HG03571 (cell line): Measurements from ENCODE around the gene SCAF11.
"Not testable (repeated sequence)": the region's sequence is repeated elsewhere in the genome, so short reads cannot be mapped to it uniquely, and the experiment has no call there.

Source experiments
- ATAC-seq: cut with Tn5 transposase; IDR thresholded peaks from one replicate; pipeline ENCODE4 v1.9.1; 2021; ENCODE audit not compliant: unreplicated experiment

The SCAF11 gene, protein sequence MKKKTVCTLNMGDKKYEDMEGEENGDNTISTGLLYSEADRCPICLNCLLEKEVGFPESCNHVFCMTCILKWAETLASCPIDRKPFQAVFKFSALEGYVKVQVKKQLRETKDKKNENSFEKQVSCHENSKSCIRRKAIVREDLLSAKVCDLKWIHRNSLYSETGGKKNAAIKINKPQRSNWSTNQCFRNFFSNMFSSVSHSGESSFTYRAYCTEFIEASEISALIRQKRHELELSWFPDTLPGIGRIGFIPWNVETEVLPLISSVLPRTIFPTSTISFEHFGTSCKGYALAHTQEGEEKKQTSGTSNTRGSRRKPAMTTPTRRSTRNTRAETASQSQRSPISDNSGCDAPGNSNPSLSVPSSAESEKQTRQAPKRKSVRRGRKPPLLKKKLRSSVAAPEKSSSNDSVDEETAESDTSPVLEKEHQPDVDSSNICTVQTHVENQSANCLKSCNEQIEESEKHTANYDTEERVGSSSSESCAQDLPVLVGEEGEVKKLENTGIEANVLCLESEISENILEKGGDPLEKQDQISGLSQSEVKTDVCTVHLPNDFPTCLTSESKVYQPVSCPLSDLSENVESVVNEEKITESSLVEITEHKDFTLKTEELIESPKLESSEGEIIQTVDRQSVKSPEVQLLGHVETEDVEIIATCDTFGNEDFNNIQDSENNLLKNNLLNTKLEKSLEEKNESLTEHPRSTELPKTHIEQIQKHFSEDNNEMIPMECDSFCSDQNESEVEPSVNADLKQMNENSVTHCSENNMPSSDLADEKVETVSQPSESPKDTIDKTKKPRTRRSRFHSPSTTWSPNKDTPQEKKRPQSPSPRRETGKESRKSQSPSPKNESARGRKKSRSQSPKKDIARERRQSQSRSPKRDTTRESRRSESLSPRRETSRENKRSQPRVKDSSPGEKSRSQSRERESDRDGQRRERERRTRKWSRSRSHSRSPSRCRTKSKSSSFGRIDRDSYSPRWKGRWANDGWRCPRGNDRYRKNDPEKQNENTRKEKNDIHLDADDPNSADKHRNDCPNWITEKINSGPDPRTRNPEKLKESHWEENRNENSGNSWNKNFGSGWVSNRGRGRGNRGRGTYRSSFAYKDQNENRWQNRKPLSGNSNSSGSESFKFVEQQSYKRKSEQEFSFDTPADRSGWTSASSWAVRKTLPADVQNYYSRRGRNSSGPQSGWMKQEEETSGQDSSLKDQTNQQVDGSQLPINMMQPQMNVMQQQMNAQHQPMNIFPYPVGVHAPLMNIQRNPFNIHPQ (N-terminal part only)

DNA sequence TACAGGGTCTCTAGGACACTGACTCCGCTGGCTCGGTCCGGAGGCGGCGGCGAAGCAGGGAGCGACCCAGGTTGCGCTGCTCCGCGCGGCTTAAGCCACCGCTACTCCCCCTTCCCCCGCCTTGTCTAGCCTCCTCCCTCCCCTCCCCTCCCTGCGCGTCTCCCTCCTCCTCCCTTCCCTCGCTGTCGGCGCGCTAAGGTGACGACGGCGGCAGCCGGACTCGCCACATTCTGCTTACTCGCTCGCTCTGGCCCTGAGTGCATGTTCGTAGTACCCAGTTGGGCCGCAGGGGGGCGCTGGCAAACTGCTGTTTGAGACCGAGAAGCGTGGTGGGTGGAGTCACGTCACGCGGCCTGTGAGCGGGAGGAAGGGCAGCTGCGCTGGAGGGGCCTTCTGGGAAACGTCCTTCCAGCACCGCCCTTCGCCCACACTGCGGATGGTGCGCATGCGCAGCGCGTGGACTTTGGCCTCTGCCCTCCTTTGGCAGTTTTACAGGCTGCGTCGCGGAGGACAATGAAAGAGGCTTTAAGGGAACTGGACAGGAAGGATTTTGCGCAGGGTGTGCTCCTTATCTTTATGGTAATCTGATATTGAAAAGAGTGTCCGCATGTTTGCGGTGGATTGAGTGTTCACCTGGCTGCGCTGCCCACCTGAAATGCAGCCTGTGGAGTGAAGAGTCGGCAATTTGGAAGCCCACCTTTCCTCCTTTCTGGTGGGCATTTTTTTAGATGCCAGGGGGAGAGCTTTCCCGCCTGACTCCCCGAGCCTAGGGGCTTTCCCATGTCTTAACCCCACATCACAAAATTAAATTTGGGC lies at the start of gene SCAF11:
Gene SCAF11 (minus strand): TSS at position 107 of the 816 bp plus-strand sequence. CDS start 26,407 bp downstream, outside the sequence.
- ATAC-seq: peak; percentile 69

DNA sequence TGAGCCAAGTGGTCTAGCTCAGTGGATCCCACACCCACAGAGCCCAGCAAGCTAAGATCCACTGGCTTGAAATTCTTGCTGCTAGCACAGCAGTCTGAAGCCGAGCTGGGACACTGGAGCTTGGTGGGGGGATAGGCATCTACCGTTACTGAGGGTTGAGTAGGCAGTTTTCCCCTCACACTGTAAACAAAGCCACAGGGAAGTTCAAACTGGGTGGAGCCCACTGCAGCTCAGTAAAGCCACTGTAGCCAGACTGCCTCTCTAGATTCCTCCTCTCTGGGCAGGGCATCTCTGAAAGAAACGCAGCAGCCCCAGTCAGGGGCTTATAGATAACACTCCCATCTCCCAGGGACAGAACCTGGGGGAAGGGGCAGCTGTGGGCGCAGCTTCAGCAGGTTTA lies 46.7 kb upstream of the SCAF11 start:
- not testable (repeated sequence) for ATAC-seq

DNA sequence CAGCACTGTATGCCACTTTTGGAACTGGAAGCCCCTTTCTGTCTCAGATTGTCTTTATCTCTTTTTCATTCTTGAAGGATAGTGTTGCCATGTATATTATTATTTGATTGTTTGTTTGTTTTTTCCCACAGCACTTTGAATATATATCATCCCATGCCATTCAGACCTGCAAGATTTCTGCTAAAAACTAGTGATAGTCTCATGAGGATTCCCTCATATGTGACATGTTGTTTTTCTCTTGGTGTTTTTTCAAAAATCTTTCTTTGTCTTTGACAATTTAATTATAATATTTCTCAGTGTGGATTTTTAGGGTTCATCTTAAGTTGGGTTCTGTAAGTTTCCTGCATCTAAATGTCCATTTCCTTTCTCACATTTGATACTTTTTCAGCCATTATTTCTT lies 36.8 kb upstream of the SCAF11 start:
- no peak for ATAC-seq

DNA sequence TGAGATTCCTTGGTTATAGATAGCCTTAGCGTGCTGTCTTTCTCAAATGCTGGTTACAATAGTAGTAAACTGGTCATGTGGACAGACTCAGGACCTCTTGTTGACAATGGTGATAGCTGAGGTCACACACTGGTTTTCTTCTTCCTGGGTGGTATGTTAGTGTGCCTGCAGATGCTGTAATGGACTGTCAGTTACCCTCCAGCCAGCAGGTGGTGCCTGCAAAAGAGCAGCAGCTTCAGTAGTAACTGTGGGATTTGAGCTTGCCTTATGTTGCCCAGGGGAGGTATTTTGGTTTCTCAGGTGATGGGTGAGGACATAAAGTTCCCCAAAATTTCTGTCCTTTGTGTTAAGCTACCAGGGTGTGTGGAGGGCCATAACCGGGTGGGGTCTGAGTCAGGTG lies 33.7 kb upstream of the SCAF11 start:
- no peak for ATAC-seq

DNA sequence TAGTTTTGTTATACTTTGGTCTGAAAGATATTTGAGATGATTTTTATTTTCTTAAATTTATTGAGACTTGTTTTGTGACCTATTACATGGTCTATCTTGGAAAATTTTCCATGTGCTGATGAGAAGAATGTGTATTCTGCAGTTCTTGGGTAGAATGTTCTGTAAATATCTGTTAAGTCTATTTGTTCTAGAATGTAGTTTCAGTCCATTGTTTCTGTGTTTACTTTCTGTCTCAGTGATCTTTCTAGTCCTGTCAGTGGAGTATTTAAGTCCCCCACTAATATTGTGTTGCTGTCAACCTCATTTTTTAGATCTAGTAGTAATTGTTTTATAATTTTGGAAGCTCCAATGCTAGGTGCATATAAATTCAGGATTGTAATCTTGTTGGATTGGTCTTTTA lies 30.4 kb upstream of the SCAF11 start:
- ATAC-seq: no peak

DNA sequence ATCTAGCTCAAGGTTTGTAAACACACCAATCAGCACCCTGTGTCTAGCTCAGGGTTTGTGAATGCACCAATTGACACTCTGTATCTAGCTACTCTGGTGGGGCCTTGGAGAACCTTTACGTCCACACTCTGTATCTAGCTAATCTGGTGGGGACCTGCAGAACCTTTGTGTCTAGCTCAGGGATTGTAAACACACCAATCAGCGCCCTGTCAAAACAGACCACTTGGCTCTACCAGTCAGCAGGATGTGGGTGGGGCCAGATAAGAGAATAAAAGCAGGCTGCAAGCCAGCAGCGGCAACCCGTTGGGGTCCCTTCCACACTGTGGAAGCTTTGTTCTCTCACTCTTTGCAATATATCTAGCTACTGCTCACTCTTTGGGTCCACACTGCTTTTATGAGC lies 28.3 kb upstream of the SCAF11 start:
- ATAC-seq: not testable (repeated sequence)

DNA sequence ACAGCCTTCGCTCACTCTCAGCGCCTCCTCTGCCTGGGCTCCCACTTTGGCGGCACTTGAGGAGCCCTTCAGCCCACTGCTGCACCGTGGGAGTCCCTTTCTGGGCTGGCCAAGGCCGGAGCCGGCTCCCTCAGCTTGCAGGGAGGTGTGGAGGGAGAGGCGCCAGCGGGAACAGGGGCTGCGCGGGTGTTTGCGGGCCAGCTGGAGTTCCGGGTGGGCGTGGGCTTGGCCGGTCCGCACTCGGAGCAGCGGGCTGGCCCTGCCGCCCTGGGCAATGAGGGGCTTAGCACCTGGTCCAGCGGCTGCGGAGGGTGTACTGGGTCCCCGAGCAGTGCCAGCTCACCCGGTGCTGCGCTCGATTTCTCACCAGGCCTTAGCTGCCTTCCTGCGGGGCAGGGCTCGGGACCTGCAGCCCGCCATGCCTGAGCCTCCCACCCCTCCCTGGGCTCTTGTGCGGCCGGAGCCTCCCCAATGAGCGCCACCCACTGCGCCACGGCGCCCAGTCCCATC lies 27.5 kb upstream of the SCAF11 start:
- not testable (repeated sequence) for ATAC-seq

DNA sequence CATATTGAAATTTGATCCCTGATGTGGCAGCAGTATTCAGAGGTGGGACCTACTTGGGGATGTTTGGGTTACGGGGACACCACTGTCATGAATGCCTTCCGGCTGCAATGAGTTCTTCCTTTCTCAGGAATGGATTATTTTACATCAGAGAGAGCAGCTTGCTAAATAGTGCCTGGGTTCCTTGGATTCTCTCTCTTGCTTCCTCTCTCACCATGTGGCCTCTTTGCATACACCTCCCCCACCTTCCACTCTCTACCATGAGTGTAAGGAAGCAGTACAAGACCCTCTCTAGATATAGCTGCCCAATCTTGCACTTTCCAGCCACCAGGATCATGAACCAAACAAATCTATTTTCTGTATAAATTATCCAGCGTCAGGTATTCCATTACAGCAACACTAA lies 15.4 kb upstream of the SCAF11 start:
- no peak for ATAC-seq

DNA sequence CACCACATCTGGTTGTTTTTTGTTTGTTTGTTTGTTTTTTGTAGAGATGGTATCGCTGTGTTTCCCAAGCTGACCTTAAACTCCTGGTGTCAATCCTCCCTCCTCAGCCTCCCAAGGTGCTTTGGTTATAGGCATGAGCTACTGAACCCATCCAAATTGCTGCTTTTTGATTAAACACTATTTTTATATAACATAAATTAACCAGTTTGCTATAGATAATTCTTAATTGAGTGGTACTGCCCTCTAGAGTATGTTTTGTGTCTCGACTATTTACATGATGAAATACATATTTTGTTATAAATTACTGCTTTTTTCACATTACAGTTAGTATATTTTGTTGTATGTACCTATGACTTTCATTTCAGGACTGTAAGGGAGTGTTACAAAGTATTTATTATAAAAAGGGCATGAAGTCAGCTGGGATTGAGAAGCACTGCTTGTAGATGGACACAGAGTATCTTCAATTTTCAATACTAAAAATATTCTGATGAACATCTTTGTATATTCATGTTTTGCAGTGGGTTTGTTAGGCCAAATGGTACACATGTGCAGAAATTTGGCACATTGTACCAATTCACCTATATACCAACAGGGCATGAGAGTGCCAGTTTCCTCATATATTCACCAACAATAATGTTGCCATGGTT lies 14.9 kb upstream of the SCAF11 start:
- ATAC-seq: no peak

DNA sequence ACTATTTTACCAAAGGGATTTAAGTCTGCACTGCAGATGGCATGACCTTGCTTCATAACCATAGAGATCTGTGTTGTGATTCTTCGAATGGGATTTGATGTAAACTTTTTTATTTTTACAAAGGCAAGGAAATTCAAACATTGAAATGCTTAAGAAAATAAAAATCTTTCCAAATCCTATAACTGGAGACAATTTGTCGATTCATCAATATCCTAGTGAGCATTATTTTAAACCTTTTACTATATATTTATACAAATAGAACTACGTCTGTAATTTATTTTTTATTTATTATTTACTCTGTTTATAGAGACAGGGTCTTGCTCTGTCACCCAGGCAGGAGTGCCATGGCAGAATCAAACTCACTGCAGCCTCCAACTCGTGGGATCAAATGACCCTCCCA lies 14.3 kb upstream of the SCAF11 start:
- ATAC-seq: no peak

DNA sequence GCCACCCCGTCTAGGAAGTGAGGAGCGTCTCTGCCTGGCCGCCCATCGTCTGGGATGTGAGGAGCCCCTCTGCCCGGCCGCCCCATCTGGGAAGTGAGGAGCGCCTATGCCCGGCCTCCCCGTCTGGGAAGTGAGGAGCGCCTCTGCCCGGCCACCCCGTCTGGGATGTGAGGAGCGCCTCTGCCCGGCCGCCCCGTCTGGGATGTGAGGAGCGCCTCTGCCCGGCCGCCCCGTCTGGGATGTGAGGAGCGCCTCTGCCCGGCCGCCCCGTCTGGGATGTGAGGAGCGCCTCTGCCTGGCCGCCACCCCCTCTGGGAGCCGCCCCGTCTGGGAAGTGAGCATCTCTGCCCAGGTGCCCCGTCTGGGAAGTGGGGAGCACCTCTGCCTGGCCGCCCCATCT lies 9.7 kb upstream of the SCAF11 start:
- not testable (repeated sequence) for ATAC-seq

DNA sequence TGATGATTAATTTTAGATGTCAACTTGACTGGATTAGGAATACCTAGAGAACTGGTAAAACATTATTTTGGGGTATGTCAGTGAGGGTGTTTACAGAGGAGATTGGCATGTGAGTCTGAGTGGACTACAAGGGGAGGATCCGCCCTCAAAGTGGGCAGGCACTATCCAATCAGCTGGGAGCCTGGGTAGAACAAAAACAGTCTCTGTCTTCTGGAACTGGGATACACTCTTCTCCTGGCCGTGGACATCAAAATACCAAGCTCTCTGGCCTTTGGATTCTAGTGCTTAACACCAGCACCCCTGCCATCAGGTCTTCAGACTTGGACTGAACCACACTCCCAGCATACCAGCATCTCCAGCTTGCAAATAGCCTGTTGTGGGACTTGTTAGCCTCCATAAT lies 4.4 kb upstream of the SCAF11 start:
- ATAC-seq: no peak

DNA sequence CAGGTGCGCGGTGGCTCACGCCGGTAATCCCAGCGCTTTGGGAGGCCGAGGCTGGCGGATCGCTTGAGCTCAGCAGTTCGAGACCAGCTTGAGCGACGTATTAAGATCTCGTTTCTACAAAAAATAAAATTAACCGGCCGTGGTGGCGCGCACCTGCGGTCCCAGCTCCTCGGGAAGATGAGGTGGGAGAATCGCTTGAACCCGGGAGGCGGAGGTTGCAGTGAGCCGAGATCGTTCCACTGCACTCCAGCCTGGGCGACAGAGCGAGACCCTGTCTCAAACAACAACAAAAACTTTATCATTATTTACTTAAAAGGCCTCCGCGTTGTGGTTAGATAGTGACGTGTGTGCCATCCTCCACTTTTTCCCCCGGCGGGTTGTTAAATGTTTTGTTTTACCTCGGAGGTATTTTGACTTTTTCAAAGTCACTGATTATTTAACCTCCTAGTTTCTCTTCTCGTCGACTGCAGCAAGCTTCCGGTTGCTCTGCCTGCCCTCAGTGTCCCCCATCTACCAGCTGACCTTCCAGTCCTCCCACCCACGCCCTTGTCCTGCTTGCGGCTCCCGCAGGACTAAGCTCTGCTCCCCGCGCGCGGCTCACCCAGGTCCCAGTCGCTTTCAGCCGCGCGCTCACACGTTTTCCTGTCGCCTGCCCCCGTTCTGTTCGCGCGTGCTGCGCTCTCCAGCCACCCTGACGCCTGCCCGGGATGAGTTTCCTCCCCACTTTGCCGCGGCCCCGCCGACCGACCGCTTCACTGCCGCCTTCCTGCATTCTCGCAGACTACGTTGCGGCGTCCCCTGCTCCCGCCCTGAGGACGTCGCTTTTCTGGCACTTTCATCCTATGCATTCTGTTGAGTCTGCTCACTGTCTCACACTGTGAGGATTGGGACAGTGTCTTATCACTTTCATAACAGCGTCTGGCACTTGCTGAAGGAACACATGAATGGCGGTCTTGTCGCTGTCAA lies 1.2 kb upstream of the SCAF11 start:
- ATAC-seq: peak; percentile 26

DNA sequence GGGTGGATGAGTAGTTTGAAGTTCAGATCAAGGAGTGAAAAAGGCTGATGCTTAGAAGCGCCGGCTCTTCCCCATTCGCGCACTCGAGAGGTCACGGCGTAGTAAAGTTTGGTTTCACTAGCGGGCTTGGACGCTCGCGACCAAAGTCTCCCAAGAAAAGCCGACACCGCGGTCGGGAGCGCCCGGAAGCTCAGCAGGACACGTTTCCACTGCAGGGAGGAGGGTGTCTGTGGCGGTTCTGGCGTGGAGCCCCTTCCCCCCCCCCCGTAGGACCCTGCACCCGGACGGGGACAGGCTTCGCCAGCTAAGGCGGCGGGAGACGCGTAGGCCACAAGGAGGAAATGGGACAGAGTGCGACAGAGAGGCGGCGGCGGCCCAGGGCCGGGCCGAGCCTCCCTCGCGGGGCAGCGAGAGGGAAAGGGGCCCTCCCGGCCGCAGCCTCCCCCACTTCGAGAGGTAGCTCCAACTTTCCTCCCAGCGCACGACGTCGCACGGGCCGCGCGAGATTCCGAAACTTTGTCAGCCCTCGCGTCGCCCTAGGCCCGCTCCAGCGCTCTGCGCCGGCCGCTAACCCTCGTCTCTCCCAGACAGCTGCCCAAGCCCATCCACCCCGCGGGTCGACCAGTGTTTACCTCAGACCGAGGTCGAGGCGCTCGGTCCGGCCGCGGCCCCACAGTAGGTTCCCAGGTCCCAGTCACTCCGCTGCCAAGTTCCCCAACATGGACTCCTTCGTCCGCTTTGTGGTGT lies 480 bp downstream of the SCAF11 start:
- ATAC-seq: peak; percentile 24

DNA sequence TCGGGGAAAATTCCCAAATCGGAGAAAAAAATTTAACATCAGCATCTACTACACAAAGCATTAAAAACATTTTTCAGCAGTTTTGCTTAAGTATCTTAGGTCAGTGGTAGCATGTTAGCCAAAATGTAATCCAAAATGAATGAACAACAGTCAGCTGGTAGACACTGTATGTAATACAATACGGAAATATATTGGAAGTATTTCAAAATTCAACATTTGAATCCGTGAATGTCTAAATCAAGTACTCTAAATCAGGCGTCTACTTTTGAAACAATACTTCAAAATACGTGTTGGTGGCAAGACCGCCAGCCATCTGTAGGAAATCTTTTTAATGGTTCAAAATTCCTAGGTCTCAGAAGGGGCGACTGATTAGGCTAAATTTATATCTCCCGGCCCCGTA lies 1.1 kb downstream of the SCAF11 start:
- ATAC-seq: no peak

DNA sequence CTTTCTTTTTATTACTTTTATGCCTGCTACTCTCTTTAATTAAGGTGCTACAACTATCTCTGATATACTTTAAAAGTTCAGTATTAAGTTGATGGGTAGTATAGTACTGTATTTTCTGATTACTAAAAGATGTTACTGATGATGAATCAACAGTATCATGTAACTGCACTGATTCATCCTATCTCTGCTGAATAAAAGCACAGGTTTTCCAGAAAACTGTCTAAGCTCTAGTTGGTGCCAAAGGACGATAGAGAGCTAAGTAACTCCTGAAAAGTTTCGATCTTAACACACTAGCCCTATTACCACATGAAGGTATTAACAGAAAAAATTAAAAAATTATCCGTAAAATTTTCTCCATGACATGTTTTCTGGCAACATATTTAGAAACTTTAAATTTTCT lies 2.1 kb downstream of the SCAF11 start:
- ATAC-seq: no peak

DNA sequence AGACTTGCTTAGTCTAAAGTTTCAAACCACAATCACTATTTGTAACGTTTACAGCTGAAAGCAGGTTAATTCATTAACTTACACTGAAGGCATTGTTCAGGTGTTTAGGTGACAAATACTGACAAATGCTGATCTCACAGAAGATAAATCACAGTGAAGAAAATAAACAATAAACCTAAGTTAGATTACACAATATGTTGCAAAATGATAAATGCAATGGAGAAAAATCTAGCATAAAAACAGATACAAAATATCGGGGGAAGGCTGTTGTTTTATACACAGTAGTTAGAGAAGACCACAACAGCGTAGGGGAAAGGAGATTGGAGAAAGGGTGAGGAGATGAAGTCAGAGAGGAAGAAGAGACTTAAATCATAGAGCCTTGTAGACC lies 3.0 kb downstream of the SCAF11 start:
- no peak for ATAC-seq
